OCI-LY1 (cell line): ENCODE data around the gene SLC16A4.
"Not testable (repeated sequence)": the region's sequence is repeated elsewhere in the genome, so short reads cannot be mapped to it uniquely, and the experiment has no call there.

Source experiments
- H2AFZ ChIP-seq: fragments of 200-600 bp; sonication (generic), shearing (Covaris generic); 2 replicates; pipeline ENCODE4 v1.6.0; 2014; ENCODE audit warnings: antibody characterized with exemption, mild to moderate bottlenecking, low read length
- H3F3A ChIP-seq: fragments of 200-600 bp; sonication (generic), shearing (Covaris generic); 2 replicates; pipeline ENCODE4 v1.6.0; 2014; ENCODE audit warnings: mild to moderate bottlenecking, antibody characterized with exemption, low read length, moderate library complexity; ENCODE audit not compliant: insufficient read depth
- H3K27ac ChIP-seq: fragments of 200-600 bp; sonication (generic); 2 replicates; pipeline ENCODE4 v1.5.1; 2014; ENCODE audit warnings: low read length, mixed run types, mild to moderate bottlenecking, low read depth; ENCODE audit not compliant: poor library complexity, severe bottlenecking
- H3K27me3 ChIP-seq: fragments of 200-600 bp; sonication (generic); 2 replicates; pipeline ENCODE4 v1.6.0; 2014; ENCODE audit warnings: antibody characterized with exemption, mild to moderate bottlenecking, low read length, moderate library complexity; ENCODE audit not compliant: insufficient read depth
- H3K36me3 ChIP-seq: fragments of 200-600 bp; sonication (generic); 2 replicates; pipeline ENCODE4 v1.6.1; 2014; ENCODE audit warnings: mild to moderate bottlenecking, antibody characterized with exemption, low read length, moderate library complexity, mixed read lengths; ENCODE audit not compliant: insufficient read depth
- H3K4me1 ChIP-seq: fragments of 200-600 bp; sonication (generic); 2 replicates; pipeline ENCODE4 v1.5.1; 2014; ENCODE audit warnings: mild to moderate bottlenecking, low read length, moderate library complexity; ENCODE audit not compliant: insufficient read depth, severe bottlenecking
- H3K4me2 ChIP-seq: fragments of 200-600 bp; sonication (generic), shearing (Covaris generic); 2 replicates; pipeline ENCODE4 v1.6.1; 2014; ENCODE audit warnings: low read length
- H3K4me3 ChIP-seq: fragments of 200-600 bp; sonication (generic); 2 replicates; pipeline ENCODE4 v1.5.1; 2014; ENCODE audit warnings: low read length, low read depth, mild to moderate bottlenecking, mixed read lengths; ENCODE audit not compliant: poor library complexity, severe bottlenecking
- H3K79me2 ChIP-seq: fragments of 200-600 bp; shearing (Covaris generic); 2 replicates; pipeline ENCODE4 v1.6.1; 2016; ENCODE audit warnings: mixed run types, low read length, mixed read lengths; ENCODE audit not compliant: insufficient read depth
- H3K9ac ChIP-seq: fragments of 200-600 bp; sonication (generic), shearing (Covaris generic); 2 replicates; pipeline ENCODE4 v1.6.1; 2014; ENCODE audit warnings: mild to moderate bottlenecking, low read length, mixed read lengths
- H3K9me2 ChIP-seq: fragments of 200-600 bp; sonication (generic), shearing (Covaris generic); 2 replicates; pipeline ENCODE4 v1.6.1; 2014; ENCODE audit warnings: low read depth, mild to moderate bottlenecking, low read length, mixed read lengths
- H3K9me3 ChIP-seq: fragments of 200-600 bp; shearing (Covaris generic); 2 replicates; pipeline ENCODE4 v1.6.1; 2014; ENCODE audit warnings: low read length, mixed read lengths
- H4K20me1 ChIP-seq: fragments of 200-600 bp; sonication (generic), shearing (Covaris generic); 2 replicates; pipeline ENCODE4 v1.6.0; 2016; ENCODE audit warnings: mild to moderate bottlenecking, low read length; ENCODE audit not compliant: insufficient read depth
- CTCF ChIP-seq: fragments of 200-600 bp; sonication (generic), shearing (Covaris generic); IDR thresholded peaks from 2 replicates; pipeline ENCODE4 v1.5.1; 2017; ENCODE audit warnings: mild to moderate bottlenecking, antibody characterized with exemption, low read length, moderate library complexity, mixed read lengths
- EZH2 ChIP-seq: fragments of 200-600 bp; sonication (generic), shearing (Covaris generic); IDR thresholded peaks from 2 replicates; pipeline ENCODE4 v1.8.0; 2017; ENCODE audit warnings: borderline replicate concordance, mixed run types, mild to moderate bottlenecking, antibody characterized with exemption, low read length, moderate library complexity, mixed read lengths

SLC16A4 gene

GRCh38 chr1:110404401-110404800, 13.6 kb upstream of the SLC16A4 start:
- H3K27me3 ChIP-seq = no peaks in the 10 kb centered on the region
- no peaks in the 10 kb centered on the region for H3K9me3 ChIP-seq
- no peak overlapping the region for H3K4me3 ChIP-seq
- H3K9ac ChIP-seq = no peak overlapping the region
- no peak for TF ChIP-seq EZH2
- no peak for TF ChIP-seq CTCF
- H3K4me2 ChIP-seq = no peak overlapping the region
- no peaks in the 10 kb centered on the region for H3K9me2 ChIP-seq
- peaks cover 31% of the 10 kb centered on the region for H3K4me1 ChIP-seq
- H4K20me1 ChIP-seq = no peaks in the 10 kb centered on the region
- peaks cover 6% of the 10 kb centered on the region for H3K79me2 ChIP-seq
- H3K27ac ChIP-seq = no peak overlapping the region
- peaks cover 57% of the 10 kb centered on the region for H3K36me3 ChIP-seq
- no peak overlapping the region for H2AFZ ChIP-seq
- H3F3A ChIP-seq = no peaks in the 10 kb centered on the region

- no peak overlapping the region for H2AFZ ChIP-seq
- TF ChIP-seq EZH2 (no peak), CTCF (no peak)
- no peak overlapping the region for H3K27ac ChIP-seq
- no peaks in the 10 kb centered on the region for H4K20me1 ChIP-seq
- peaks cover 61% of the 10 kb centered on the region for H3K36me3 ChIP-seq
- no peaks in the 10 kb centered on the region for H3K27me3 ChIP-seq
- peaks cover 6% of the 10 kb centered on the region for H3K79me2 ChIP-seq
- H3K9me3 ChIP-seq = no peaks in the 10 kb centered on the region
- no peak overlapping the region for H3K4me2 ChIP-seq
- peaks cover 25% of the 10 kb centered on the region for H3K4me1 ChIP-seq
- H3F3A ChIP-seq = no peaks in the 10 kb centered on the region
- H3K4me3 ChIP-seq = no peak overlapping the region
- no peaks in the 10 kb centered on the region for H3K9me2 ChIP-seq
- H3K9ac ChIP-seq = no peak overlapping the region
Measured at GRCh38 chr1:110403805-110404204, 13.0 kb upstream of the SLC16A4 start.

- not testable (repeated sequence) for H3K27ac ChIP-seq, H3K4me1 ChIP-seq, H3K79me2 ChIP-seq, H3F3A ChIP-seq, H3K9ac ChIP-seq, H4K20me1 ChIP-seq, H3K4me2 ChIP-seq, H3K4me3 ChIP-seq, H3K9me2 ChIP-seq, H3K9me3 ChIP-seq, H3K27me3 ChIP-seq, H2AFZ ChIP-seq
- H3K36me3 ChIP-seq = peaks cover 34% of the 10 kb centered on the region
Measured at GRCh38 chr1:110396259-110396958, 5.6 kb upstream of the SLC16A4 start.

GRCh38 chr1:110394493-110394820, 3.6 kb upstream of the SLC16A4 start:
- no peak overlapping the region for H3K27ac ChIP-seq
- no peaks in the 10 kb centered on the region for H3K9me3 ChIP-seq
- H3K36me3 ChIP-seq = peaks cover 17% of the 10 kb centered on the region
- no peaks in the 10 kb centered on the region for H3F3A ChIP-seq
- no peak overlapping the region for H3K4me3 ChIP-seq
- no peaks in the 10 kb centered on the region for H3K27me3 ChIP-seq
- no peaks in the 10 kb centered on the region for H3K9me2 ChIP-seq
- H3K79me2 ChIP-seq = no peaks in the 10 kb centered on the region
- no peaks in the 10 kb centered on the region for H4K20me1 ChIP-seq
- no peak overlapping the region for H3K4me2 ChIP-seq
- no peak overlapping the region for H2AFZ ChIP-seq
- H3K4me1 ChIP-seq = peaks cover 19% of the 10 kb centered on the region
- TF ChIP-seq CTCF (no peak), EZH2 (no peak)
- no peak overlapping the region for H3K9ac ChIP-seq
